SK-N-SH (cell line): ENCODE measurements around the gene WWOX. TPM values are rescaled to one million over a fixed set of nuclear protein-coding genes. Genes with fewer than 3 reads are reported as not detected.

Experiments used
- CTCF ChIA-PET: fragments of 300-600, 350-600 bp; formaldehyde crosslinking; extraction: SDS; loops from one replicate; lab custom pipeline; 2021; lab: Yijun Ruan, JAX
- POLR2A ChIA-PET: fragments of 350-600 bp; sonication (Branson Sonifier 250); formaldehyde crosslinking; extraction: SDS; loops from one replicate; lab custom pipeline; 2020; ENCODE audit warnings: antibody characterized with exemption, inconsistent platforms; lab: Yijun Ruan, JAX
- DNase-seq: peaks from one replicate; pipeline ENCODE4 v3.0.0; 2012
- H2AFZ ChIP-seq: fragments of 200-600 bp; sonication (generic); 2 replicates; pipeline ENCODE4 v1.8.1; 2016; ENCODE audit warnings: antibody characterized with exemption, mild to moderate bottlenecking, low read depth
- H3F3A ChIP-seq: fragments of 200-600 bp; sonication (generic); replicated peaks from 2 replicates; pipeline ENCODE3; 2016; ENCODE audit warnings: antibody characterized with exemption, mild to moderate bottlenecking; ENCODE audit not compliant: insufficient read depth
- H3K27ac ChIP-seq, 2 experiments: fragments of 200-500 bp in 1 of 2; fragments of 200-600 bp in 1 of 2; sonication (Bioruptor generic) in 1 of 2; sonication (generic), shearing (Covaris generic) in 1 of 2; 2 replicates each; pipeline versions ENCODE4 v1.5.1 to v1.6.1; 2014 to 2016; ENCODE audit warnings: low read depth in 2 of 2, inconsistent platforms in 1 of 2, low read length in 1 of 2, mild to moderate bottlenecking in 1 of 2, mixed read lengths in 1 of 2
- H3K27me3 ChIP-seq: fragments of 200-600 bp; sonication (generic), shearing (Covaris generic); 2 replicates; pipeline ENCODE4 v1.6.1; 2016; ENCODE audit warnings: mixed run types; ENCODE audit not compliant: insufficient read depth
- H3K36me3 ChIP-seq, 2 experiments: fragments of 200-500 bp in 1 of 2; fragments of 200-600 bp in 1 of 2; sonication (Bioruptor generic) in 1 of 2; sonication (generic) in 1 of 2; replicated peaks in 1 of 2; 2 replicates each; pipeline versions ENCODE3 to v1.5.1; 2014 to 2016; ENCODE audit warnings: low read length in 1 of 2, mild to moderate bottlenecking in 1 of 2; ENCODE audit not compliant: insufficient read depth in 2 of 2, control insufficient read depth in 1 of 2
- H3K4me1 ChIP-seq, 2 experiments: fragments of 200-500 bp in 1 of 2; fragments of 200-600 bp in 1 of 2; sonication (Bioruptor generic) in 1 of 2; sonication (generic), shearing (Covaris generic) in 1 of 2; 2 replicates each; pipeline versions ENCODE4 v1.5.1 to v1.6.1; 2014 to 2016; ENCODE audit warnings: low read depth in 1 of 2, low read length in 1 of 2, mixed run types in 1 of 2; ENCODE audit not compliant: insufficient read depth in 2 of 2, control insufficient read depth in 1 of 2
- H3K4me2 ChIP-seq: fragments of 200-600 bp; sonication (generic), shearing (Covaris generic); 2 replicates; pipeline ENCODE4 v1.6.1; 2017; ENCODE audit warnings: mixed run types
- H3K4me3 ChIP-seq, 2 experiments: fragments of 200-500 bp in 1 of 2; fragments of 200-600 bp in 1 of 2; sonication (Bioruptor generic) in 1 of 2; sonication (generic), shearing (Covaris generic) in 1 of 2; 2 replicates each; pipeline versions ENCODE4 v1.5.1 to v1.8.1; 2014 to 2016; ENCODE audit warnings: low read depth in 2 of 2, inconsistent platforms in 1 of 2, low read length in 1 of 2, mild to moderate bottlenecking in 1 of 2, mixed read lengths in 1 of 2, moderate library complexity in 1 of 2
- H3K79me2 ChIP-seq: fragments of 200-600 bp; sonication (generic); 2 replicates; pipeline ENCODE4 v1.8.1; 2017; ENCODE audit warnings: mild to moderate bottlenecking; ENCODE audit not compliant: insufficient read depth
- H3K9ac ChIP-seq: fragments of 200-600 bp; sonication (generic); 2 replicates; pipeline ENCODE4 v1.6.1; 2017; ENCODE audit warnings: mixed run types
- H3K9me2 ChIP-seq: fragments of 200-600 bp; sonication (generic); 2 replicates; pipeline ENCODE4 v1.6.1; 2017; ENCODE audit warnings: mixed run types
- H3K9me3 ChIP-seq: fragments of 200-600 bp; sonication (generic); 2 replicates; pipeline ENCODE4 v1.6.1; 2017; ENCODE audit warnings: mixed run types, mild to moderate bottlenecking, moderate library complexity
- H4K20me1 ChIP-seq: fragments of 200-600 bp; sonication (generic); 2 replicates; pipeline ENCODE4 v1.6.1; 2017; ENCODE audit warnings: mild to moderate bottlenecking, mixed run types; ENCODE audit not compliant: insufficient read depth
- EZH2phosphoT487 ChIP-seq: fragments of 200-600 bp; sonication (generic); IDR thresholded peaks from 2 replicates; pipeline ENCODE4 v1.6.1; 2017; ENCODE audit warnings: low read depth, mixed run types, mild to moderate bottlenecking, antibody characterized with exemption, moderate library complexity, borderline replicate concordance
- GABPA ChIP-seq: IDR thresholded peaks from 2 replicates; pipeline ENCODE4 v1.4.0; 2012; ENCODE audit warnings: low read depth, mild to moderate bottlenecking
- JUND ChIP-seq: IDR thresholded peaks from 2 replicates; pipeline ENCODE4 v1.4.0; 2012
- MEF2A ChIP-seq: IDR thresholded peaks from 2 replicates; pipeline ENCODE4 v1.4.0; 2012; ENCODE audit warnings: low read depth, borderline replicate concordance
- NFIC ChIP-seq: IDR thresholded peaks from 2 replicates; pipeline ENCODE4 v1.4.0; 2012; ENCODE audit warnings: borderline replicate concordance
- RAD21 ChIP-seq: IDR thresholded peaks from 2 replicates; pipeline ENCODE4 v1.6.1; 2012; ENCODE audit warnings: mild to moderate bottlenecking, low read length
- SMC3 ChIP-seq: IDR thresholded peaks from 2 replicates; pipeline ENCODE4 v1.6.1; 2012; ENCODE audit warnings: low read depth, low read length, improper control_type of control experiment
- TAF1 ChIP-seq: IDR thresholded peaks from 2 replicates; pipeline ENCODE4 v1.6.1; 2012; ENCODE audit warnings: low read depth, mild to moderate bottlenecking, low read length, moderate library complexity, borderline replicate concordance
- TCF12 ChIP-seq: IDR thresholded peaks from 2 replicates; pipeline ENCODE4 v1.4.0; 2012
- TEAD4 ChIP-seq: IDR thresholded peaks from 2 replicates; pipeline ENCODE4 v1.4.0; 2012; ENCODE audit warnings: mild to moderate bottlenecking, borderline replicate concordance; ENCODE audit not compliant: insufficient read depth
- WGBS: methylation state at CpG from one replicate; pipeline ENCODE4 v1.1.6; 2017; ENCODE audit warnings: low lambda C conversion rate; 5-methylcytosine and 5-hydroxymethylcytosine counted together
- polyA plus RNA-seq, 3 experiments: library from polyadenylated mRNA; depleted of rRNA; stranded (reverse); fragments of >200 nt; gene quantifications; 2 replicates each; pipeline ENCODE4 v1.2.3, GENCODE V29; 2012
- TF ChIP-seq, protein P1 (sequence below): IDR thresholded peaks from 2 replicates; pipeline ENCODE4 v1.6.1; 2012; ENCODE audit warnings: mild to moderate bottlenecking, low read depth, low read length, moderate library complexity
- TF ChIP-seq, protein P2 (sequence below): IDR thresholded peaks from 2 replicates; pipeline ENCODE4 v1.4.0; 2012; ENCODE audit warnings: low read depth
- TF ChIP-seq, protein P3 (sequence below): IDR thresholded peaks from 2 replicates; pipeline ENCODE4 v1.4.0; 2012; ENCODE audit warnings: low read depth, borderline replicate concordance
- TF ChIP-seq, protein P4 (sequence below): fragments of 200-600 bp; sonication (generic); IDR thresholded peaks from 2 replicates; pipeline ENCODE4 v1.6.1; 2017; ENCODE audit warnings: antibody characterized with exemption, mild to moderate bottlenecking, moderate library complexity
- TF ChIP-seq, protein P5 (sequence below): fragments of 150-350 bp; IDR thresholded peaks from 2 replicates; pipeline ENCODE4 v1.6.1; 2016; ENCODE audit warnings: mild to moderate bottlenecking, low read depth, low read length

WWOX gene
- polyA plus RNA-seq, 1 of the 3 experiments (the other 2 are of a cell fraction), result 10.8 TPM

DNA sequence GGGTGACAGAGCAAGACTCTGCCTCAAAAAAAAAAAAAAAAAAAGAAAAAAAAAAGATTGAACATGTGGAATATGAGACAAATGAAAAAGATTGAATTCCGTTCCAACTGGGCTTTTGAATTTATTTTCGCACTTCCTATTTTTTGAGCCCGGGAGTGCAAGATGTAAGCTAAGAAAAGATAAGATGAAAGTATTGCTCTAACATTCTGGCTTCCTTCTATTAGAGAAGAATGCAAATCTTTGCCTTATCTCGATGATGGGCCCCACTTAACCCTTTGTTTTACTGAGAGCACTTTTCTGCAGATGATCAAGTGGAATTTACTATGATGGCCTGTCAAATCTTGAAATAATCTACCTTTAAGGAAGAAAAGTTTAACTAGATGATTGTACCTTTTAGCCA lies 96.3 kb downstream of the WWOX start:
- Histone ChIP-seq H3F3A (no peaks in the 10 kb centered on the region), H3K27me3 (no peaks in the 10 kb centered on the region), H3K79me2 (no peaks in the 10 kb centered on the region), H3K9ac (no peak overlapping the region), H3K9me3 (no peaks in the 10 kb centered on the region), H3K4me2 (no peak overlapping the region), H3K36me3 (no peaks in the 10 kb centered on the region), H3K9me2 (no peaks in the 10 kb centered on the region), H3K4me1 (peaks cover 0 to 7% of the 10 kb centered on the region in 2 experiments; a peak in 2 of 4 replicates), H3K4me3 (no peak overlapping the region), H2AFZ (no peak overlapping the region), H4K20me1 (no peaks in the 10 kb centered on the region), H3K27ac (no peak overlapping the region)
- DNase-seq, result no peak
- 79% methylated on average over 4 of the region's 4 CpGs for WGBS
- ChIA-PET CTCF (interaction anchor here (1.4 kb wide), 1 partner anchor 17 kb away, joined by 5 read pairs; no protein-coding TSS in a partner anchor), POLR2A (no interaction called here)
- TF ChIP-seq, protein P1, sequence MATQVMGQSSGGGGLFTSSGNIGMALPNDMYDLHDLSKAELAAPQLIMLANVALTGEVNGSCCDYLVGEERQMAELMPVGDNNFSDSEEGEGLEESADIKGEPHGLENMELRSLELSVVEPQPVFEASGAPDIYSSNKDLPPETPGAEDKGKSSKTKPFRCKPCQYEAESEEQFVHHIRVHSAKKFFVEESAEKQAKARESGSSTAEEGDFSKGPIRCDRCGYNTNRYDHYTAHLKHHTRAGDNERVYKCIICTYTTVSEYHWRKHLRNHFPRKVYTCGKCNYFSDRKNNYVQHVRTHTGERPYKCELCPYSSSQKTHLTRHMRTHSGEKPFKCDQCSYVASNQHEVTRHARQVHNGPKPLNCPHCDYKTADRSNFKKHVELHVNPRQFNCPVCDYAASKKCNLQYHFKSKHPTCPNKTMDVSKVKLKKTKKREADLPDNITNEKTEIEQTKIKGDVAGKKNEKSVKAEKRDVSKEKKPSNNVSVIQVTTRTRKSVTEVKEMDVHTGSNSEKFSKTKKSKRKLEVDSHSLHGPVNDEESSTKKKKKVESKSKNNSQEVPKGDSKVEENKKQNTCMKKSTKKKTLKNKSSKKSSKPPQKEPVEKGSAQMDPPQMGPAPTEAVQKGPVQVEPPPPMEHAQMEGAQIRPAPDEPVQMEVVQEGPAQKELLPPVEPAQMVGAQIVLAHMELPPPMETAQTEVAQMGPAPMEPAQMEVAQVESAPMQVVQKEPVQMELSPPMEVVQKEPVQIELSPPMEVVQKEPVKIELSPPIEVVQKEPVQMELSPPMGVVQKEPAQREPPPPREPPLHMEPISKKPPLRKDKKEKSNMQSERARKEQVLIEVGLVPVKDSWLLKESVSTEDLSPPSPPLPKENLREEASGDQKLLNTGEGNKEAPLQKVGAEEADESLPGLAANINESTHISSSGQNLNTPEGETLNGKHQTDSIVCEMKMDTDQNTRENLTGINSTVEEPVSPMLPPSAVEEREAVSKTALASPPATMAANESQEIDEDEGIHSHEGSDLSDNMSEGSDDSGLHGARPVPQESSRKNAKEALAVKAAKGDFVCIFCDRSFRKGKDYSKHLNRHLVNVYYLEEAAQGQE, result no peak
- no peak for TF ChIP-seq SMC3
- TF ChIP-seq GABPA, result no peak
- TF ChIP-seq TEAD4, result no peak
- TF ChIP-seq, protein P2, sequence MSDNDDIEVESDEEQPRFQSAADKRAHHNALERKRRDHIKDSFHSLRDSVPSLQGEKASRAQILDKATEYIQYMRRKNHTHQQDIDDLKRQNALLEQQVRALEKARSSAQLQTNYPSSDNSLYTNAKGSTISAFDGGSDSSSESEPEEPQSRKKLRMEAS, result no peak
- TF ChIP-seq, protein P3, sequence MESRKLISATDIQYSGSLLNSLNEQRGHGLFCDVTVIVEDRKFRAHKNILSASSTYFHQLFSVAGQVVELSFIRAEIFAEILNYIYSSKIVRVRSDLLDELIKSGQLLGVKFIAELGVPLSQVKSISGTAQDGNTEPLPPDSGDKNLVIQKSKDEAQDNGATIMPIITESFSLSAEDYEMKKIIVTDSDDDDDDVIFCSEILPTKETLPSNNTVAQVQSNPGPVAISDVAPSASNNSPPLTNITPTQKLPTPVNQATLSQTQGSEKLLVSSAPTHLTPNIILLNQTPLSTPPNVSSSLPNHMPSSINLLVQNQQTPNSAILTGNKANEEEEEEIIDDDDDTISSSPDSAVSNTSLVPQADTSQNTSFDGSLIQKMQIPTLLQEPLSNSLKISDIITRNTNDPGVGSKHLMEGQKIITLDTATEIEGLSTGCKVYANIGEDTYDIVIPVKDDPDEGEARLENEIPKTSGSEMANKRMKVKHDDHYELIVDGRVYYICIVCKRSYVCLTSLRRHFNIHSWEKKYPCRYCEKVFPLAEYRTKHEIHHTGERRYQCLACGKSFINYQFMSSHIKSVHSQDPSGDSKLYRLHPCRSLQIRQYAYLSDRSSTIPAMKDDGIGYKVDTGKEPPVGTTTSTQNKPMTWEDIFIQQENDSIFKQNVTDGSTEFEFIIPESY, result no peak
- TF ChIP-seq RAD21, result no peak
- TF ChIP-seq TAF1, result no peak
- no peak for TF ChIP-seq JUND
- no peak for TF ChIP-seq NFIC
- no peak for TF ChIP-seq EZH2phosphoT487
- TF ChIP-seq, protein P4, sequence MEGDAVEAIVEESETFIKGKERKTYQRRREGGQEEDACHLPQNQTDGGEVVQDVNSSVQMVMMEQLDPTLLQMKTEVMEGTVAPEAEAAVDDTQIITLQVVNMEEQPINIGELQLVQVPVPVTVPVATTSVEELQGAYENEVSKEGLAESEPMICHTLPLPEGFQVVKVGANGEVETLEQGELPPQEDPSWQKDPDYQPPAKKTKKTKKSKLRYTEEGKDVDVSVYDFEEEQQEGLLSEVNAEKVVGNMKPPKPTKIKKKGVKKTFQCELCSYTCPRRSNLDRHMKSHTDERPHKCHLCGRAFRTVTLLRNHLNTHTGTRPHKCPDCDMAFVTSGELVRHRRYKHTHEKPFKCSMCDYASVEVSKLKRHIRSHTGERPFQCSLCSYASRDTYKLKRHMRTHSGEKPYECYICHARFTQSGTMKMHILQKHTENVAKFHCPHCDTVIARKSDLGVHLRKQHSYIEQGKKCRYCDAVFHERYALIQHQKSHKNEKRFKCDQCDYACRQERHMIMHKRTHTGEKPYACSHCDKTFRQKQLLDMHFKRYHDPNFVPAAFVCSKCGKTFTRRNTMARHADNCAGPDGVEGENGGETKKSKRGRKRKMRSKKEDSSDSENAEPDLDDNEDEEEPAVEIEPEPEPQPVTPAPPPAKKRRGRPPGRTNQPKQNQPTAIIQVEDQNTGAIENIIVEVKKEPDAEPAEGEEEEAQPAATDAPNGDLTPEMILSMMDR, result no peak
- TF ChIP-seq MEF2A, result no peak
- TF ChIP-seq TCF12, result no peak
- TF ChIP-seq, protein P5, sequence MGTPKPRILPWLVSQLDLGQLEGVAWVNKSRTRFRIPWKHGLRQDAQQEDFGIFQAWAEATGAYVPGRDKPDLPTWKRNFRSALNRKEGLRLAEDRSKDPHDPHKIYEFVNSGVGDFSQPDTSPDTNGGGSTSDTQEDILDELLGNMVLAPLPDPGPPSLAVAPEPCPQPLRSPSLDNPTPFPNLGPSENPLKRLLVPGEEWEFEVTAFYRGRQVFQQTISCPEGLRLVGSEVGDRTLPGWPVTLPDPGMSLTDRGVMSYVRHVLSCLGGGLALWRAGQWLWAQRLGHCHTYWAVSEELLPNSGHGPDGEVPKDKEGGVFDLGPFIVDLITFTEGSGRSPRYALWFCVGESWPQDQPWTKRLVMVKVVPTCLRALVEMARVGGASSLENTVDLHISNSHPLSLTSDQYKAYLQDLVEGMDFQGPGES, result no peak
